GM12878 (cell line): Measurements from ENCODE around the gene MARF1. TPM values are rescaled to one million over a fixed set of nuclear protein-coding genes. Genes with fewer than 3 reads are reported as not detected.

Experiments used
- ATAC-seq: fragments of 200-7000 bp; cut with Tn5 transposase; 3 replicates; pipeline ENCODE4 v1.9.1; 2020; ENCODE audit warnings: mild to moderate bottlenecking, moderate library complexity
- BruUV-seq: library from RNA; stranded (reverse); fragments of 400-500 nt; replicated peaks from 2 replicates; lab custom pipeline; 2021; lab: Mats Ljungman, UMichigan
- CTCF ChIA-PET: fragments of 300-600 bp; sonication (Branson Sonifier 250); formaldehyde crosslinking; extraction: SDS; loops from one replicate; lab custom pipeline; 2021; ENCODE audit warnings: inconsistent platforms; lab: Yijun Ruan, JAX
- POLR2A ChIA-PET: fragments of 350-600 bp; formaldehyde crosslinking; extraction: SDS; loops from one replicate; lab custom pipeline; 2021; ENCODE audit warnings: inconsistent platforms; lab: Charles Lee
- RAD21 ChIA-PET: fragments of 300-600 bp; sonication (Branson Sonifier 250); formaldehyde crosslinking; loops from one replicate; lab custom pipeline; 2023; ENCODE audit warnings: antibody characterized with exemption; ENCODE audit not compliant: unreplicated experiment; lab: Charles Lee
- SMC1A ChIA-PET: fragments of 300-600 bp; sonication (Branson Sonifier 250); formaldehyde crosslinking; loops from one replicate; lab custom pipeline; 2023; ENCODE audit not compliant: unreplicated experiment, uncharacterized antibody; lab: Charles Lee
- DNase-seq: peaks from one replicate; pipeline ENCODE4 v3.0.0-alpha.2; 2011; ENCODE audit warnings: low read depth, low spot score
- FAIRE-seq: peaks from 3 replicates; lab custom pipeline; 2011; peaks lifted over from hg19 to GRCh38; lab: Jason Lieb, UNC
- H2AFZ ChIP-seq: 2 replicates; pipeline ENCODE4 v1.6.0; 2011; ENCODE audit warnings: low read depth, low read length, control low read depth; ENCODE audit not compliant: control insufficient read depth
- H3K27ac ChIP-seq: 2 replicates; pipeline ENCODE4 v1.5.1; 2011; ENCODE audit warnings: control low read depth; ENCODE audit not compliant: control insufficient read depth, insufficient read depth
- H3K27me3 ChIP-seq, 2 experiments: replicated peaks in 1 of 2; 2 replicates each; pipeline versions ENCODE4 v1.6.0 to v1.6.1; 2011; ENCODE audit warnings: low read length in 1 of 2; ENCODE audit not compliant: control insufficient read depth in 2 of 2, insufficient read depth in 2 of 2
- H3K36me3 ChIP-seq, 2 experiments: 2 replicates each; pipeline ENCODE4 v1.5.1; 2011; ENCODE audit warnings: low read length in 1 of 2; ENCODE audit not compliant: control insufficient read depth in 2 of 2, insufficient read depth in 2 of 2
- H3K4me1 ChIP-seq: 2 replicates; pipeline ENCODE4 v1.6.1; 2011; ENCODE audit warnings: mild to moderate bottlenecking, low read length, moderate library complexity, mixed read lengths; ENCODE audit not compliant: control insufficient read depth, insufficient read depth
- H3K4me2 ChIP-seq: 2 replicates; pipeline ENCODE4 v1.6.0; 2011; ENCODE audit warnings: control low read depth; ENCODE audit not compliant: control insufficient read depth, insufficient read depth
- H3K4me3 ChIP-seq: fragments of 200-600 bp; sonication (generic); 2 replicates; pipeline ENCODE4 v1.5.1; 2016
- H3K79me2 ChIP-seq: 2 replicates; pipeline ENCODE4 v1.6.0; 2011; ENCODE audit warnings: low read length; ENCODE audit not compliant: control insufficient read depth, insufficient read depth
- H3K9ac ChIP-seq: 2 replicates; pipeline ENCODE4 v1.8.0; 2011; ENCODE audit warnings: low read length, control low read depth, mixed read lengths; ENCODE audit not compliant: control insufficient read depth, insufficient read depth
- H3K9me3 ChIP-seq: replicated peaks from 3 replicates; pipeline ENCODE4 v1.5.1; 2011; ENCODE audit warnings: mild to moderate bottlenecking, low read length; ENCODE audit not compliant: control insufficient read depth, insufficient read depth
- H4K20me1 ChIP-seq: 2 replicates; pipeline ENCODE4 v1.6.0; 2011; ENCODE audit not compliant: control insufficient read depth, insufficient read depth
- MXI1 ChIP-seq: fragments of 150-350 bp; IDR thresholded peaks from 2 replicates; pipeline ENCODE4 v1.6.1; 2011; ENCODE audit warnings: low read depth, mild to moderate bottlenecking, inconsistent platforms, low read length, improper control_type of control experiment
- NRF1 ChIP-seq: conservative IDR thresholded peaks from 2 replicates; pipeline ENCODE4 v1.6.1; 2011; ENCODE audit warnings: mild to moderate bottlenecking, low read depth, low read length, improper control_type of control experiment
- RBBP5 ChIP-seq: fragments of 200-600 bp; sonication (generic); conservative IDR thresholded peaks from 2 replicates; pipeline ENCODE4 v1.6.1; 2016
- RUNX3 ChIP-seq: IDR thresholded peaks from 2 replicates; pipeline ENCODE4 v1.6.1; 2012; ENCODE audit warnings: low read length, inconsistent platforms
- SMARCA5 ChIP-seq: fragments of 450-650 bp; IDR thresholded peaks from 2 replicates; pipeline ENCODE4 v1.6.1; 2017; ENCODE audit warnings: mild to moderate bottlenecking
- SP1 ChIP-seq: IDR thresholded peaks from one replicate; pipeline ENCODE4 v1.6.1; 2011; ENCODE audit warnings: low read depth, low read length
- USF1 ChIP-seq: IDR thresholded peaks from 2 replicates; pipeline ENCODE4 v1.6.1; 2011; ENCODE audit warnings: borderline replicate concordance, low read depth, mild to moderate bottlenecking, moderate library complexity, mixed read lengths, low read length; ENCODE audit not compliant: insufficient read depth; ENCODE audit errors: extremely low read length
- WGBS: methylation state at CpG from one replicate; pipeline ENCODE4 v1.1.6; 2016; ENCODE audit warnings: low lambda C conversion rate; ENCODE audit not compliant: insufficient replicate concordance, insufficient coverage; ENCODE audit errors: missing lambda C conversion rate; 5-methylcytosine and 5-hydroxymethylcytosine counted together
- in situ Hi-C: fragments of 300-500 bp; cut with MboI; formaldehyde crosslinking; loops from 9 replicates; pipeline ENCODE4 v1.14.3; 2018; ENCODE audit warnings: mixed read lengths
- intact Hi-C: fragments of 100-400 bp; cut with micrococcal nuclease; formaldehyde crosslinking; loops from one replicate; pipeline ENCODE4 v1.14.2; 2022; ENCODE audit not compliant: unreplicated experiment
- polyA plus RNA-seq, 11 experiments: library from polyadenylated mRNA; depleted of rRNA in 4 of 11; unstranded in 6 of 11; stranded (reverse) in 5 of 11; fragments of >200 nt; fragmentation: Nextera tagmentation in 4 of 11; fragmentation: Illumina TruSeq in 1 of 11; extraction: Ambion mirVana in 4 of 11; extraction: Trizol in 1 of 11; gene quantifications; 1 replicate in 1 of 11; 2 replicates in 10 of 11; pipeline versions ENCODE4 v1.2.1 to v1.2.3, GENCODE V29; 2011 to 2016; ENCODE audit warnings: inconsistent platforms in 2 of 11, missing spikeins in 2 of 11, low read depth in 1 of 11
- total RNA-seq, 4 experiments: library from RNA; depleted of rRNA in 3 of 4; stranded (reverse); fragments of >200 nt in 3 of 4; fragmentation: Illumina TruSeq in 1 of 4; extraction: Trizol in 1 of 4; gene quantifications; 2 replicates each; pipeline versions ENCODE4 v1.2.1 to v1.2.3, GENCODE V29; 2013 to 2021

The MARF1 gene
- total and polyA plus RNA-seq, 10 of the 15 experiments (the other 5 are each of a cell fraction or from before 2014, with no cell fraction given) = 4.5 to 40.1 (median 14.0) TPM

- ChIA-PET POLR2A (no interaction called here), RAD21 (no interaction called here), CTCF (no interaction called here), SMC1A (interaction anchor here (0.8 kb wide), 1 partner anchor 9 kb away, joined by 3 read pairs; no protein-coding TSS in a partner anchor)
- H3K27me3 ChIP-seq = no peaks in the 10 kb centered on the region
- H3K4me3 ChIP-seq = no peak overlapping the region
- DNase-seq (no peak), FAIRE-seq (no peak), ATAC-seq (no peak)
- in situ Hi-C loops = no loop called here
- intact Hi-C loops = no loop called here
- H3K9me3 ChIP-seq = no peaks in the 10 kb centered on the region
- no peak overlapping the region for H3K27ac ChIP-seq
- H3K79me2 ChIP-seq = no peaks in the 10 kb centered on the region
- H3K4me2 ChIP-seq = no peak overlapping the region
- no peaks in the 10 kb centered on the region for H3K4me1 ChIP-seq
- H3K36me3 ChIP-seq = peaks cover 4 to 33% of the 10 kb centered on the region in 2 experiments
- BruUV-seq = no TSS peak
- WGBS = 75% methylated on average over 11 of the region's 11 CpGs
- no peak for TF ChIP-seq USF1
- TF ChIP-seq SP1 = no peak
- no peak for TF ChIP-seq SMARCA5
- TF ChIP-seq MXI1 = no peak
- TF ChIP-seq RBBP5 = no peak
- TF ChIP-seq RUNX3 = no peak
- no peak for TF ChIP-seq NRF1
- no peaks in the 10 kb centered on the region for H4K20me1 ChIP-seq
- H3K9ac ChIP-seq = no peak overlapping the region
- H2AFZ ChIP-seq = no peak overlapping the region
Measured at GRCh38 chr16:15616475-15617165, 26.3 kb downstream of the MARF1 start.
